GM12891 (cell line): Measurements from ENCODE around the gene PTMA.
A peak's percentile ranks its signal among the peaks of the same experiment; 100 is the strongest.

Experiments used
- DNase-seq: peaks from one replicate; pipeline ENCODE4 v3.0.0; 2011; ENCODE audit warnings: low spot score; ENCODE audit not compliant: insufficient read length
- FAIRE-seq: peaks from 2 replicates; lab custom pipeline; 2011; peaks lifted over from hg19 to GRCh38; lab: Jason Lieb, UNC
- PAX5 ChIP-seq: IDR thresholded peaks from 2 replicates; pipeline ENCODE4 v1.6.1; 2011; ENCODE audit warnings: low read length, moderate library complexity, mild to moderate bottlenecking; ENCODE audit not compliant: insufficient read depth, severe bottlenecking
- POLR2A ChIP-seq: IDR thresholded peaks from 2 replicates; pipeline ENCODE4 v1.6.1; 2011; ENCODE audit warnings: low read depth, low read length, control low read depth
- POLR2AphosphoS5 ChIP-seq: IDR thresholded peaks from 2 replicates; pipeline ENCODE4 v1.6.1; 2011; ENCODE audit warnings: low read depth, low read length, control low read depth
- POU2F2 ChIP-seq: IDR thresholded peaks from 2 replicates; pipeline ENCODE4 v1.6.1; 2011; ENCODE audit warnings: low read depth, mild to moderate bottlenecking, control low read depth, low read length, moderate library complexity
- SPI1 ChIP-seq: IDR thresholded peaks from 2 replicates; pipeline ENCODE4 v1.6.1; 2011; ENCODE audit warnings: low read depth, low read length, control low read depth
- TAF1 ChIP-seq: IDR thresholded peaks from 2 replicates; pipeline ENCODE4 v1.6.1; 2011; ENCODE audit warnings: low read depth, low read length, control low read depth

PTMA gene

GRCh38 chr2:231685349-231686191, 22.8 kb upstream of the PTMA start:
- DNase-seq, result no peak
- no peak for FAIRE-seq
- TF ChIP-seq SPI1, result peak; percentile 52
- TF ChIP-seq POLR2A, result no peak

GRCh38 chr2:231686192-231687100, 21.9 kb upstream of the PTMA start:
- FAIRE-seq, result no peak
- no peak for DNase-seq
- no peak for TF ChIP-seq SPI1
- TF ChIP-seq TAF1, result no peak
- TF ChIP-seq POLR2AphosphoS5, result no peak
- TF ChIP-seq PAX5, result no peak
- no peak for TF ChIP-seq POLR2A
- TF ChIP-seq POU2F2, result no peak

- no peak for DNase-seq
- FAIRE-seq, result peak; percentile 93
- no peak for TF ChIP-seq POLR2A
- TF ChIP-seq SPI1, result peak; percentile 80
These were observed 21.0 kb upstream of the PTMA start for GRCh38 chr2:231687133-231687852.

- TF ChIP-seq TAF1 (no peak), SPI1 (no peak), PAX5 (no peak), POLR2AphosphoS5 (no peak), POU2F2 (no peak), POLR2A (no peak)
- FAIRE-seq (no peak), DNase-seq (no peak)
These were observed 20.4 kb upstream of the PTMA start for GRCh38 chr2:231687961-231688360.

GRCh38 chr2:231688719-231689118, 19.6 kb upstream of the PTMA start:
- no peak for DNase-seq
- FAIRE-seq, result no peak
- TF ChIP-seq POU2F2, result no peak
- no peak for TF ChIP-seq SPI1
- no peak for TF ChIP-seq POLR2AphosphoS5
- no peak for TF ChIP-seq POLR2A
- no peak for TF ChIP-seq TAF1
- no peak for TF ChIP-seq PAX5

GRCh38 chr2:231689124-231689893, 19.0 kb upstream of the PTMA start:
- TF ChIP-seq POLR2AphosphoS5, result no peak
- TF ChIP-seq PAX5, result no peak
- TF ChIP-seq POLR2A, result no peak
- TF ChIP-seq TAF1, result no peak
- TF ChIP-seq POU2F2, result no peak
- no peak for TF ChIP-seq SPI1
- FAIRE-seq, result no peak

GRCh38 chr2:231691251-231691772, 17.0 kb upstream of the PTMA start:
- FAIRE-seq (no peak), DNase-seq (no peak)
- TF ChIP-seq SPI1 (no peak), TAF1 (no peak), POLR2AphosphoS5 (no peak)

More at GRCh38 chr2:231689124-231689893, 19.0 kb upstream of the PTMA start:
- no peak for DNase-seq

GRCh38 chr2:231692847-231693246, 15.5 kb upstream of the PTMA start:
- no peak for FAIRE-seq
- TF ChIP-seq POLR2A (no peak), POLR2AphosphoS5 (no peak), TAF1 (no peak), SPI1 (no peak), PAX5 (no peak), POU2F2 (no peak)
- no peak for DNase-seq
